ENCODE data around the gene TSSK3.

Gene TSSK3

DNA sequence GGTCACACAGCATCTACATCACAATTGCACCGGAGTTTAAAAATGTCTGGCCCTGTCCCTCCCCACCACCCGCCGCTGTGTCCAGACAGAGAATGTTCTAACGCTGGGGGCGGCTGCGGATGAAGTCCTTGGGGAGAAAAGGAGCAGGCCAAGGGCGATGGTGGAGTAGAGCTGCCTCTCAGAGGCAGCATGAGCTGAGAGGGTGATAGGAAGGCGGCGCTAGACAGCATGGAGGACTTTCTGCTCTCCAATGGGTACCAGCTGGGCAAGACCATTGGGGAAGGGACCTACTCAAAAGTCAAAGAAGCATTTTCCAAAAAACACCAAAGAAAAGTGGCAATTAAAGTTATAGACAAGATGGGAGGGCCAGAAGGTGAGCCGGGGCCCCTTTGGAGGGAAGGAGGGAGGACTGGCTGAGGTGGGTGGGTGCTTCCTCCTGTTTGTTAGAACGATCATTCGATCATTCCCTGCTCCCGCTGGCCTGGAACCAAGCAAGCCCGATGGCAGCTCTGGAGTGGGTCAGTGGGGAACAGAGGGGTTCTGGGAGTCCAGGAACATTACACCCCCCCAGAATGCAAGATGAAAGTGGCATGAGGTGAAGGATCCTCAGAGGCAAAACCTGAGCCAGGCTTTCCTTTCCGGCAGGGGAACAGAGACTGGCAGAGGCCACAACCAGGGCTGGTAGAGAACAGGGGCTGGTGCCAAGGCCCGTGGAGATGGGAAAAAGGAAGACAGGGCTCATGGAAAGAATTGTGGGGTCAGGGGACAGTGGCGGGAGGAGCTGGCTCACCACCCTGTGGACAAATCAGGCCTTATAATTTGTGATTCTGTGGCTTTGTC, at the start of gene TSSK3, which contains the start of gene FAM229A:
Gene TSSK3, plus strand, starts transcription at position 66 of the 840 bp plus-strand sequence. Its CDS starts 163 bp downstream, at position 229.
Gene FAM229A, minus strand, starts transcription at position 12 of the 840 bp plus-strand sequence. CDS start 394 bp downstream, outside the sequence.
- no peak for DNase-seq

DNA sequence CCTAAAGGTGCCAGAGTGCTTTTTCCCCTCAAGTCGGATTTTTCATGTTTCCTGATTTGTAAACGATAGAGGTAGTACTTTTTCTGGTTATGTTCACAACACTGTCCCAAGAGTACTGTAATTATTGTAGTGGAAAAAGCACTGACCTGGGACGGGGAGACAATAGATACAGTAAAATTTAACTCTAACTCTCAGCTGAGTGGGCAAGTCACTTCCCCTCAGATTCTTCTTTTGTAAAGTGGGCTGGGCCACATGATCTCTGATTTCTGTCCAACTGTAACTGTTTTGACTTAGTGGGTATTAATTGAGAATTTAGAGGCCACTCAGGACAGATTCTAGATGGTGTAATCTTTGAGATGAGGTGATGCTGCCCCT, 45.4 kb upstream of the TSSK3 start:
- no peak for DNase-seq

DNA sequence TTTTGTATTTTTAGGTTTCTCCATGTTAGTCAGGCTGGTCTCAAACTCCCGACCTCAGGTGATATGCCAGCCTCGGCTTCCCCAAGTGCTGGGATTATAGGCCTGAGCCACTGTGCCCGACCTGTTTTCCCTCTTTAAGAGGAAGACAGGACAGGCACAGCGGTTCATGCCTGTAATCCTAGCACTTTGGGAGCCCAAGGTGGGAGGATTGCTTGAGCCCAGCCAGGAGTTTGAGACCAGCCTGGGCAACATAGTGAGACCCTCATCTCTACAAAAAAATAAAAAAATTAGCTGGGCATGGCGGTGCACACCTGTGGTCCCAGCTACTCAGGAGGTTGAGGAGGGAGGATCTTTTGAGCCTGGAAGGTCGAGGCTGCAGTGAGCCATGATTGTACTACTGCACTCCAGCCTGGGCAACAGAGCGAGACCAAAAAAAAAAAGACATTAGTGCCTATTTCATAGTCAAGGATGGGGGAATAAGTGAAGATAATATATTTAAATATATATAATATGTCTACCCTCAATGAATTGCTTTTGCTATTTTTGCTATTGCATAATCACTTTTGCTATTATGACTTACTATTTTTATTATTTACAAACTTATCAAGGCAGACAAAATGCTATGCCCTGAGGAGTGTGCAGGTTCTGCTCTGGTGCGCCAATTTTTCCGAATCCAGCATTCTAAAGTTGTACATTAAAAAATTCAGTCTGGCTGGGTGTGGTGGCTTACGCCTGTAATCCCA, 44.0 kb upstream of the TSSK3 start:
- no peak for DNase-seq

- peak; percentile 43 for DNase-seq
These were observed 40.5 kb upstream of the TSSK3 start for GRCh38 chr1:32321712-32322291.

GRCh38 chr1:32327204-32327603, 35.1 kb upstream of the TSSK3 start:
- no peak for DNase-seq

DNA sequence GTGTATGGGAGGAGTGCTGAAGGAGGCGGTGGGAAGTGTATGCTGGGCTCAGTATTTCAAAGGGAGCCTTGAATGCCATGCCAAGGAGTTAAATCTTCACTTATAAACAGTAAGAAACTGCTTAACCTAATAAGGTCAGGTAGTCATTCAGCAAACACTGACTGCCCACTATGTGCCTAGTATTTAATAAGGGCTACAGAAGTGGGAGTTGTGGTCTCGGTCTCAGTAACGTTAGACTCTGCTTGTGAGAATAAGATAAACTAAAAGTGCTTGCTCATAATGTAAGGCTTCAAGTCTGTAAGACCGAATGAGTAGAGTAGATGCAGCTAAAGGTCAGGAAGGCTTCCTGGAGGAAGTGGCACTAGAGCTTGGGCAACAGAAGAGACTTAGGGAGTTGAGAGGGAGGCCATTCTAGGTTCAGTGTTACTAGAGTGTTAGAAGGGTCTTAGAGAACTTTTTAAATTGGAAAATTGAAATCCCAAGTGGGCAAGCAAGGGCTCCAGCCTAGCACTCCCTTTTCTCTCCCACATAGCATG, 32.3 kb upstream of the TSSK3 start:
- no peak for DNase-seq

GRCh38 chr1:32330558-32331151, 31.7 kb upstream of the TSSK3 start:
- DNase-seq, result no peak

GRCh38 chr1:32331549-32331948, 30.8 kb upstream of the TSSK3 start:
- no peak for DNase-seq

DNA sequence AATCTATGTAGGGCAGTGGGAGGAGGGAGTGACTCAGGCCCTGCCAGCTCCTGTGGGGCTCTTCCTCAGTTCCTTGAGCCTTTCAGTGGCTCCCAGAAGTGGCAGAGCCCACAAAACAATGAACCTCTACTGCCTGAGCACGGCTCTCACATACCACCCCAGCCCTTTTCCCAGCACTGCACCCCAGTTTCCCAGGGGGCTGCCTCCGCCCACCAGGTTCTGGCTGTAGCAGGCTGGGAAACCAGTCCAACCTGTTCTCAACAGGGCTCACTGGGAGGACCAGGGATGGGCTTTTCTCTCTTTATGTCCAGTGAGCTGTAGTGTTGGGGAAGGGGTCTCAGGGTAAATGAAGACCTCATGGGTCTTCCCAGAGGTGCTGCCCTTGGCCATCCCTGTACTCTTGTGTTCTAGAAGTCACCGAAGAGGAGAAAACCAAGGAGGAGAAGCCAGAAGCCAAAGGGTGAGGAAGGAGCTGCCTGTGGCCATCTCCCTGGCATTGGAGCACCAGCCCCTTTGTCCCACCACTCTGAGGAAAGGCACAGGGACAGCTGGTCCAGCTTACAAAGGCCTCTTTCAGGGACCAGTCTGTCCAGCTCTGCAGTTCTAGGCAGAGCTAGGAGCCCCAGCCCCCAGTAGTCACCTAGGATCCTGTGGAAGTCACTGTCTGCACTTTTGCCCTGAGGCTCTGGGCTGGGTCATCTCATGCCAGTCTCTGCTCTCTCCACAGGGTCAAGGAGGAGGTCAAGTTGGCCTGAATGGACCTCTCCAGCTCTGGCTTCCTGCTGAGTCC, 29.9 kb upstream of the TSSK3 start:
- DNase-seq, result no peak

DNA sequence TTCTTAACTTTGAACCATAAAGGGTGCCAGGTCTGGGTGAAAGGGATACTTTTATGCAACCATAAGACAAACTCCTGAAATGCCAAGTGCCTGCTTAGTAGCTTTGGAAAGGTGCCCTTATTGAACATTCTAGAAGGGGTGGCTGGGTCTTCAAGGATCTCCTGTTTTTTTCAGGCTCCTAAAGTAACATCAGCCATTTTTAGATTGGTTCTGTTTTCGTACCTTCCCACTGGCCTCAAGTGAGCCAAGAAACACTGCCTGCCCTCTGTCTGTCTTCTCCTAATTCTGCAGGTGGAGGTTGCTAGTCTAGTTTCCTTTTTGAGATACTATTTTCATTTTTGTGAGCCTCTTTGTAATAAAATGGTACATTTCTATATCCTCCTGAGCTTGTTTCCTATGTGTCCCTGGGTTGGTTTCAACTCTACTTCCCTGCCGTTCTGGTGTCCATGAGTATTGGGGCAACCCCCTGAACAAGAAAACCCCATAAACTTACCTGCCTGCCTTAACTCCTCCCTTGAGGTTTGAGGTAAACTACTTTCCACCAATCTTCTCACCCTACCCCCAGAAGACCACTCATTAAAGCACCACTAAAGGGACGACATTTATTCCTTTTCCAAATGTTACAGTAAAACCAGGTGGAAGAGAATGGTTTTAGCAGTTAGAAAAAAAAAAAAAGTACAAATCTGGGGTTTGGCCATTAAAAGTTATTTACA, 28.9 kb upstream of the TSSK3 start:
- DNase-seq, result no peak

DNA sequence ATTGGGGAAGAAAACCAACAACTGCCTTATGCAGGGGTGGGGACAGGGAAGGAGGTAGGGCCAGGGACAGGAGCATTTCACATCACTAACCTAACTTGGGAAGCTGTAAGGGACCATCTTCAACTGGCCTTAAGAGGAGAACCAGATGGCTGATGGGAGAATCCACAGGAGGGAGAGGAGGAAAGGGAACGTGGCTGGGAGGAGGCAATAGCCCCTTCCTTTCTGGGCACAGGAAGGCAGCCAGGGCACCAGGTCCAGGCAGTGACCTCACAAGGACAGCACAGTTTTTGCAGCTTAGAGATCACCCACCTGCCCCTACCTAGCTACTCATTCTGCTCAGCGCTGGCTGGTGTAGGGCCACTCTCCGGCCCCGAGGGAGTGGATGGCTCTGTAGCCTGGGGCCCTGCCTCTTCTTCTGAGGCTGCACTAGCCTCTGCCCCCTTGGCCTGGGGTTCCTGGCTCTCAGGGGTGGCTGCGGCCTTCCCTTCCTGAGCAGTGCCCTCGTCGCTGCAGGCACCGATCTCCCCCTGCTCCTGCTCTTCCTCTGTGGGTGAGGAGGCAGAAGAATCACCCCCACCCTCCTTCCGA, 28.0 kb upstream of the TSSK3 start:
- no peak for DNase-seq

GRCh38 chr1:32334864-32335534, 27.3 kb upstream of the TSSK3 start:
- peak; percentile 50 for DNase-seq

- DNase-seq, result no peak
These were observed 26.9 kb upstream of the TSSK3 start for GRCh38 chr1:32335535-32335789.

DNA sequence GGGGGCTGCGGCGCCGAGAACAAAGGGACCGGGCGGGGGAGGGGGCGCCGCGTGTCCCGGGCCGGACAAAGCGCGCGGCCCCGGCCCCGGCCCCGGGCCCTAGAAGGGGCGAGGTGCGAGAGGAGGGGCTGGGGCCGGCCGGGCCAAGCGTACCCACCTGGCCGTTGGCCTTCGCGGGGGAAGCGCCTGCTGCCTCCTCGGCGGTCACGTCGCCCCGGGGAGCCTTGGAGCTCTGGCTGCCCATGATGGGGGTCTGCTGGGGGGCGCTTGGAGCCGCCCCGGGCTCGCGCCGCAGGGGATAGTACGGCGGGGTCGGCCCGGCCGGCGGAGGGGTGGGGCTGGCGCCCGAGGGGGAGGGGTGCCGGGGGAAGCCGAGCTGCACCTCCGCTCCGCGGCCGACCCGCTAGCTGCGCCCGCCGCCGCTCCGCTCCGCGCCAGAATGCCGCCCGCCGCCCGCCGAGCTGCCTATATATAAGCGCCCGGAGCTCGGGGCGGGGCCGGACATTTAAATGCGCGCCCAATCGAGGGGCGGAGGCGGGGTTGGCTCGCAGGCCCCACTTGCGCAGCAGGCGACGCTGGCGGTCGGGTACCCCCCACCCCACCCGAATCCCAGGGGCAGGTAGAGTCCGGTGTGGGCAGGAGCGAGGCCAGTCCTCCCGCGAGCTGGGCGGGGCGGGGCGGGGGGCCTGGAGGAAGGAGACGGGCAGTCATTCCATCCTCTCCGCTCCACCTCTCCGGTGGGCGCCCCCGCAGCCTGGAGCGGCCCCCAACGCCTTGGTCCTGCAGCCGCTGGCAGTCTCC, 26.3 kb upstream of the TSSK3 start, which contains the start of gene MARCKSL1:
Gene MARCKSL1, minus strand, starts transcription at position 444 of the 801 bp plus-strand sequence. Its CDS starts 200 bp downstream, at position 244.
- DNase-seq, result peak; percentile 84

- DNase-seq, result no peak
These were observed 25.8 kb upstream of the TSSK3 start for GRCh38 chr1:32336591-32336932.

DNA sequence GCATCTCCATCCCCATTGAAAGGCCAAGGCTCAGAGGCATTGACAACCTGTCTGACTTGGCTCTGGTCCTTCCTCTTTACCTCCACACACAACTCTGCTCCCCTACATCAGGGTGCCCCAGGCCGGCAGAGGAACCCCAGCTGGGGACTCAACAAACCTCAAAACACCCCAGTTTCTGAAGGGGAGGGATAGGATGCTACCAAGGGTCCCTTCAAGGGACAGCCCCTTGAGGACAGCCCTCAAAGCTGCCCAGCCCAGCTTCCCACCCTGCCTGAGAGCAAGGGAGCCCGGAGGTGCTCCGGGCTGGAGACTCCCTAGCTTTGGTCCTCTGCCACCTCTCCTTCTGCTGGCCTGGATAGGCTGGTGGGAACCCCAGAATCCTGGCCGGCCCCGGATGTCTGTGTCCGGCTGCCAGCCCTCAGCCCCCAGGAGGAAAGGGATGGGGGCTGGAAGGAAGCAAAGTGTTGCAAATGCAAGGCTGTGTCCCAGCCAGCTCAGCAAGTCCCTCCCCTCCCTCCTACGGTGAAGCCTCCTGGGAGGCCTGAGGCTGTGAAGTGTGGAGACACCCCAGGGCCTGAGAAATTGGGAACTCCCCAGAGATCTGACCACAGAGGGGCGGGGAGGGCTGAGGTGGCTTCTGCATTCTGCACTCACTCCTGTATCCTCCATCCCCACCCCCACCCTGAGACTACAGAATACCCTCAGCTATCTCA, 25.2 kb upstream of the TSSK3 start:
- peak; percentile 66 for DNase-seq

GRCh38 chr1:32337855-32338636, 24.3 kb upstream of the TSSK3 start:
- peak; percentile 40 for DNase-seq

- DNase-seq, result no peak
These were observed 23.6 kb upstream of the TSSK3 start for GRCh38 chr1:32338637-32339145.

All from activated CD4-positive, alpha-beta T cell treated with anti-CD3 and anti-CD28 coated beads, Interleukin-2, Interleukin-6, amounts not matched to agents 100 ng/mL and 50 ng/mL, durations not matched to agents 16 hours and 8 hours (primary cell).